DMS153 treated with DMSO at 0.1 percent for 48 hours (cell line): Measurements from ENCODE around the gene NISCH.

ENCODE experiments used
- DNase-seq: peaks from one replicate; lab custom pipeline; 2025; ENCODE audit not compliant: unreplicated experiment; lab: John Stamatoyannopoulos, UW

The NISCH gene

DNA sequence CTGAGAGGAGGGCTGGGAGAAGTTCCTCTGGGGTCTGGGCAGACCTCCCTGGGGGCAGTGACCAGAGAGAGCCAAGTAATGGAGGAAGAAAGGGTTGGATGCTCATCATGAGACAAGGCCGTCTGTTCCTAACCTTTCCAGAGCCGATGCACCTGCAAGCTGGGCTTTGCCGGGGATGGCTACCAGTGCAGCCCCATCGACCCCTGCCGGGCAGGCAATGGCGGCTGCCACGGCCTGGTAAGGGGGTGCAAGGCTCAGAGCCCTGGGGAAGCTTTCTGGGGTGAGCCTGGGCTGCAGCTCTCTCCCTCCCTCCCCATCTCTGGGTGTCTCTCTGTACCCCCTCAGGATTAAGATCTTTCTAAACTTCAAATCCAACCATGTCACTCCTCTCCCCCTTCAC is 56.1 kb downstream of the NISCH start:
- DNase-seq, result no peak

DNA sequence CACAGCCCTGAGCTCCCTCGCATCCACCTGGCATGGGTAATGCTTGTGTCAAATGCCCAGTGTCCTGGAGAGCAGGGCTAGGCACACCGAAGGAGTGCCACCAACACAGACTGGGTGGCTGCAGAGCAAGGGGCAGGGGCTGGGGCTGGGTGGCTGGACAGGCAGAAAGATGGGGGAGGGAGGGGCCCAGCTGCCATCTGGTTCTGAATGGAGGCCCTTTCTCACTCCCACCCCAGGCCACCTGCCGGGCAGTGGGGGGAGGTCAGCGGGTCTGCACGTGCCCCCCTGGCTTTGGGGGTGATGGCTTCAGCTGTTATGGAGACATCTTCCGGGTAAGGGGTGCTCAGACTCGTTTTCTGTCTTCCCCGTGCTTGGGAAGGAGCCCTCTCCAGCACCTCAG is 56.7 kb downstream of the NISCH start:
- no peak for DNase-seq

DNA sequence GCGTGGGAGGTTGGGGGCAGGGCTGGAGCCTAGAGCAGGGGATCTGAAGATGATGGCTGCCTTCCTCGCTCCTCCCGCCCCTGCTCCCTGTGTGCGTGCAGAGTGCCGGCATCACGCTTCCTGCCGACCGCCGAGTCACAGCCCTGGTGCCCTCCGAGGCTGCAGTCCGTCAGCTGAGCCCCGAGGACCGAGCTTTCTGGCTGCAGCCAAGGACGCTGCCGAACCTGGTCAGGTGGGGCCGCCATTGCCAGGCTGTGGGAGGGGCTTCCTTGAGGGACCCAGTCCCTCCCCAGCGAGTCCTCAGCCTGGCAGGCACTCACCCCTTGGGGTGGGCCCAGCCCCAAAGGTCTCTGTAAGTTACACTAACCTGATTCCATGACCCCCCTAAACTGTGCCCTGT is 57.3 kb downstream of the NISCH start:
- DNase-seq, result no peak

DNA sequence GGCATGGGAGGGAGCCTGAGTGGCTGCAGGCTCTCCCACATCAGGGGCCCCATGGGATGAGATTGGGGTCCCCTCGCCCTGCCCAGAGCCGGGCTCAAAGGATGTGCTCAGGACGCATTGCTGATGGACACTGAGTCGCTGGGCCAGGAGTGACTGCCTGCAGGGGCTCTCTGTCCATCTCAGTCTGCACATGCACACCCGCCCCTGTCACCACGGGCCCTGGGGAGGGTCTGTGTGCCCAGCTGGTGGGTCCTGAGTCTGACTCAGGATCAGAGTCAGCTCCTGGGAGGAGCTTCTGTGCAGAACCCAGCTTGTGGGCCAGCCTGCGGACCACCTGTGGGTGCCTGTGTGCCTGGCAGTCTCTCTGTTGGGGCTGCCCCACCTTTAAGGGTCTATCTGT is 57.9 kb downstream of the NISCH start:
- no peak for DNase-seq

DNA sequence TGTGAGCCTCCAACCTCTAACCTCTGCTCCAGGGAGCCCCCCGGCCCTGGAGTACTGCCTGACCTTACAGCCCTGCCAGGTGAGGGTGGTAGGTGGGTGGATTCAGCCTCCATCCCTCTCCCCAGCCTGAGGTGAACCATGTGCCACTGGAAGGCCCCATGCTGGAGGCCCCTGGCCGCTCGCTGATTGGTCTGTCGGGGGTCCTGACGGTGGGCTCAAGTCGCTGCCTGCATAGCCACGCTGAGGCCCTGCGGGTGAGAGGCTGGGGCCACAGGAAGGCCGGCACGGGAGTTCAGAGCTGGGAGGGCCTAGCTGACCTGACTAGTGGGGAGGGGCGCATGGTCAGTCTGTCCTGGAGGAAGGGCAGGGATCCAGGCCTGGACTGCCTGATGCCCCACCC is 59.2 kb downstream of the NISCH start:
- DNase-seq, result no peak

DNA sequence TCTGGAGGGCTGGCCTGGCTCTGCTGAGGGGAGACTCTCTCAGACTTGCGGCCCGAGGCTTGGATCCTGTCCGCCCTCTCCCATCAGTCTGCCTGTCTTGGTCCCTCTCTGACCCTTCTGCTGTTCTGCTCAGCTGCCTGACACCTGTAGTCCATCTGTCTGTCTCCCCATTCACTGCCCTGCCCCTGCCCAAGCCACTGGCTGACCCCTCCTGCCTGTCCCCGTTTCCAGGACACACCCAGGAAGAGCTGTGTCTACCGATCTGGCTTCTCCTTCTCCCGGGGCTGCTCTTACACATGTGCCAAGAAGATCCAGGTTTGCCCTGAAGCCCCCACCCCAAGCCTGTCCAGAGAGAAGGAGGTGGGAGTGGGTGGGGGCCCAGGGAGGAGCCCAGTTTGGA is 59.8 kb downstream of the NISCH start:
- no peak for DNase-seq

DNA sequence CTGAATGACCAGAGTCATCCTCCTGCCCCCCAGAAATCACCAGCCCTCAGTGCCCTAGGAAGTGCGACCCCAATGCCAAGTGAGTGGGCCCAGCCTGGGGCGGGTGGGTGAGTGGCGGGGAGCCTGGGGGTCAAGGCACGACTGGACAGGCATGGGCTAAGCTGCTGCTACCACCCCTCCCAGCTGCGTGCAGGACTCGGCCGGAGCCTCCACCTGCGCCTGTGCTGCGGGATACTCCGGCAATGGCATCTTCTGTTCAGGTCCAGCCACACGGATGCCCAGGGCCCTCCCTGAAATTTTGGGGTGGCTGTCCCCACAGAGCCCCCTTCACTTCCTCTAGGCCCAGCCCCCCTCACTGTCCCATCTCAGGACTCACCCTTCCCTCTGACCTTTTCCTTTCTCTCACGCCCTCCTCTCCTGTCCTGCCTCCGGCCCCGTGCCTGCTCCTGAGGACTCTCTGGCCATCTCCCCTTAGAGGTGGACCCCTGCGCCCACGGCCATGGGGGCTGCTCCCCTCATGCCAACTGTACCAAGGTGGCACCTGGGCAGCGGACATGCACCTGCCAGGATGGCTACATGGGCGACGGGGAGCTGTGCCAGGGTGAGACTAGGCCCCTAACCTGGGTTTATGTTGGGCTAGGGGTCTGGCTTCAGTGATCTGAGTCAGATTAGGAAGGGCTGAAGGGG is 61.2 kb downstream of the NISCH start:
- DNase-seq, result no peak

DNA sequence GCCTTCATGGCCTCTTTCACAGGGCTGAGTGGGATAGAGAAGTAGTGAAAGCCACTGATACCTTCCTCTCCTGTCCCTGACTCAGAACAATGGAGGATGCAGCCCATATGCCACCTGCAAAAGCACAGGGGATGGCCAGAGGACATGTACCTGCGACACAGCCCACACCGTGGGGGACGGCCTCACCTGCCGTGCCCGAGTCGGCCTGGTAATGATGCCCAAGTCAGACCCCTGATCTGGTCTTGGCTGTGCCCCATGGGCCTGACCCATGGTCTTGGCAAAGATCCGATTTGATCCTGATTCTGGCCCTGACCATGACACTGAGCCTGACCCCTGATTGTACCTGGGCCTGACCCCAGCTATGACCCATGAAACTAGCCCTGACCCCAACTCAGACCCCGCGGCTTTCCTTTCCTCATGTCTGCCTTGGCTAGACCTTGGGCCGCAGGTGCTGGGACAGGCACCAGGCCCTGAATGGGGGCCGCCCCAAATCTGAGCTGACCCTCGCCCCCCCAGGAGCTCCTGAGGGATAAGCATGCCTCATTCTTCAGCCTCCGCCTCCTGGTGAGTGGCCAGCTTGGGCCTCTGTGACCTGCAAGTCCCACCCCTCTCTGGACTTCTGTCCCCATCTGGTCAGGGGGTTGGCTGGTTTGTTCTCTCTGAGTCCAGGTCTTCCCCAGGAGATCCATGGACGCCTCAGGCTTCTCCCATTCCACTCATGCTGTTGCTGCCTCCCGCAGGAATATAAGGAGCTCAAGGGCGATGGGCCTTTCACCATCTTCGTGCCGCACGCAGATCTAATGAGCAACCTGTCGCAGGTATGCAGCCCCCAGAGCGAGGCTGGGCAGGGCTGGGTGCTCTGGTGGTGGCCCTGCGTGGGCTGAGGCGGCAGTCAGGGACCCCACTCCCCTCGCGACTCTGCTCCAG is 62.7 kb downstream of the NISCH start:
- no peak for DNase-seq

DNA sequence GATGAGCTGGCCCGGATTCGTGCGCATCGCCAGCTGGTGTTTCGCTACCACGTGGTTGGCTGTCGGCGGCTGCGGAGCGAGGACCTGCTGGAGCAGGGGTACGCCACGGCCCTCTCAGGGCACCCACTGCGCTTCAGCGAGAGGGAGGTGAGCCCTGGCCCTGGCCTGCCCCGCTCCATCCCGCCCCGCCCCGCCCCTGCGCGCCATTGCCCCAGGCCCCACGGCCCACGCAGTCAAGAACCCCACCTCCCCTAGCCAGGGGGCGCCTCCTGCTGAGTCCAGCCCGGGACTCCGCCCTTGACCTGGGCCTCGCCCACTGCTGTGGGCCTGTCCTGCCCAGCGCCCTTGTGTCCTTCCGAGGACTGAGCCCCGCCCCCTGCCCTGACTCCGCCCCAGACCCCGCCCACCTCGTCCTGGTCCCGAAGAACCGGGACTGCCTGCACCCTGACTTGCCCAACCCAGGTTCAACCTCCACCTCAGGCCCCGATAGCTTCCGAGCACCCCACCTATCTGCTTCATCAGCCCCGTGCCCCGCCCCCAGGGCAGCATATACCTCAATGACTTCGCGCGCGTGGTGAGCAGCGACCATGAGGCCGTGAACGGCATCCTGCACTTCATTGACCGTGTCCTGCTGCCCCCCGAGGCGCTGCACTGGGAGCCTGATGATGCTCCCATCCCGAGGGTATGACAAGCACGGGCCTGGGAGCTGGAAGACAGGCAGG is 63.5 kb downstream of the NISCH start:
- DNase-seq, result no peak

DNA sequence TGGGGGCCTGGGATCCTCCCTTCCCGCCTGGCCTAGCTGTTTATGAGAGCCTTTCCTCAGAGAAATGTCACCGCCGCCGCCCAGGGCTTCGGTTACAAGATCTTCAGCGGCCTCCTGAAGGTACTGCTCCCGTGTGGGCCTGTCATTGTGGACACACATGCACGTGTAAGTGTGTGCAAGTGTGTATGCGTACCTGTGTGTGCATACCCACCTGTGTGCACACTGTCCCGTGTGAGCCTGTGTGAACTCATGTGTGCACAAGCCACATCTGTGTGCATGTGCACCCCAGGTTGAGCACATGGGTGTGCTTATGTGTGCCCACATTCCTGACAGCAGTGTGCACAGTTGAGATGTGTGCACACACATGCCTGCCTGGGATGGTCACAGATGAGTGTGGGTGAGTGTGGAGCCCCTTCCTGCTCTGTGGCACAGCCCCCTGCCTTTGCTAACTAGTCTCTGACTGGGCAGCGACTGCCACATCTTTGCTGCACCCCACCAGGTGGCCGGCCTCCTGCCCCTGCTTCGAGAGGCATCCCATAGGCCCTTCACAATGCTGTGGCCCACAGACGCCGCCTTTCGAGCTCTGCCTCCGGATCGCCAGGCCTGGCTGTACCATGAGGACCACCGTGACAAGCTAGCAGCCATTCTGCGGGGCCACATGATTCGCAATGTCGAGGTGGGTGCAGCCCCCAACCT is 64.2 kb downstream of the NISCH start:
- no peak for DNase-seq

DNA sequence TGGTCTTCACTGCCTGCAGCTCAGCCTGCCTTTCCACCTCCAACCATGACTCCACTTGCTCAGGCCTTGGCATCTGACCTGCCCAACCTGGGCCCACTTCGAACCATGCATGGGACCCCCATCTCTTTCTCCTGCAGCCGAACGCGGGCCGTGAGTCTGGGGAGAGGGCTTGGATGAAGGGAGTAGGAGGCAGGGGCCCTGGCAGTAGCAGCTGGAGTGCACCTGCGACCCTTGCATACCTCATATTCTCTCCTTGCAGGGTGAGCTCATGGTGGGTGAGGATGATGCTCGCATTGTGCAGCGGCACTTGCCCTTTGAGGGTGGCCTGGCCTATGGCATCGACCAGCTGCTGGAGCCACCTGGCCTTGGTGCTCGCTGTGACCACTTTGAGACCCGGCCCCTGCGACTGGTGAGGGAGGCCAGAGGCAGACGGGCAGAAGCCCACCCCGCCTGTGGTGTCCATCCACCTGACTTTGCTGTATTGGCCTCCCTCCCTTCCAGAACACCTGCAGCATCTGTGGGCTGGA is 64.8 kb downstream of the NISCH start:
- DNase-seq, result no peak

DNA sequence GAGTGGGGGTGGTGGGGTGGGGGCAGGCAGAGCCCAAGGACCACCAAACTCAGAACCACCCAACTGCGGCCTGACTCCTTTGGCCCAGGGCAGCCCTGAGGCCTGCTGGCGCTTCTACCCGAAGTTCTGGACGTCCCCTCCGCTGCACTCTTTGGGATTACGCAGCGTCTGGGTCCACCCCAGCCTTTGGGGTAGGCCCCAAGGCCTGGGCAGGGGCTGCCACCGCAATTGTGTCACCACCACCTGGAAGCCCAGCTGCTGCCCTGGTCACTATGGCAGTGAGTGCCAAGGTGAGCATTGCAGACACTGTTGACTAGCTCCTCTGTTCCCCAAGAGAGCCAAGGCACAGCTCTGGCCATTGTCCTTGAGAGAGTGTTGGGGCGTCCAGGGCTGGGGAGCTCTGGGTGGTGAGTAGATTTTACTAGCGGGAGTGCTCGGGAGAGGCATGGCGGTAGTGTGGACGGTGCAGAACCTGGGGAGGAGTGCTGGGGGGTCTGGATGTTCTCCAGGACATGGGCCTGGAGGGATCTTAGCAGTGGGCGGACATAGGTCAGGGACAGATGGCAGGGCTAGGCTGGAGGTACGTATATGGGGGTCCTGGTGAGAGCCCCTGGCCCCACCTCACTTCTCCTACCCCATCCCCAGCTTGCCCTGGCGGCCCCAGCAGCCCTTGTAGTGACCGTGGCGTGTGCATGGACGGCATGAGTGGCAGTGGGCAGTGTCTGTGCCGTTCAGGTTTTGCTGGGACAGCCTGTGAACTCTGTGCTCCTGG is 65.5 kb downstream of the NISCH start:
- no peak for DNase-seq

DNA sequence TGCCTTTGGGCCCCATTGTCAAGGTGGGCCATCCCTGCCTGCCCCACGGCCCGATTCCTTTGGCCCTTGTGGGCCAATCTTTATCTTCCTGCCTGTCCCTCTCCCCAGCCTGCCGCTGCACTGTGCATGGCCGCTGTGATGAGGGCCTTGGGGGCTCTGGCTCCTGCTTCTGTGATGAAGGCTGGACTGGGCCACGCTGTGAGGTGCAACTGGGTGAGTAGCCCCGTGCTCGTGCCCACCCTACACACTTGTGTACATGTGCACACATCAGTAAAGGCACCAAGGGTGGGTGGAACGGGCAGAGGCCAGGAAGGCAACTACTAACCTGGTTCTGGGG is 66.1 kb downstream of the NISCH start:
- DNase-seq, result no peak

DNA sequence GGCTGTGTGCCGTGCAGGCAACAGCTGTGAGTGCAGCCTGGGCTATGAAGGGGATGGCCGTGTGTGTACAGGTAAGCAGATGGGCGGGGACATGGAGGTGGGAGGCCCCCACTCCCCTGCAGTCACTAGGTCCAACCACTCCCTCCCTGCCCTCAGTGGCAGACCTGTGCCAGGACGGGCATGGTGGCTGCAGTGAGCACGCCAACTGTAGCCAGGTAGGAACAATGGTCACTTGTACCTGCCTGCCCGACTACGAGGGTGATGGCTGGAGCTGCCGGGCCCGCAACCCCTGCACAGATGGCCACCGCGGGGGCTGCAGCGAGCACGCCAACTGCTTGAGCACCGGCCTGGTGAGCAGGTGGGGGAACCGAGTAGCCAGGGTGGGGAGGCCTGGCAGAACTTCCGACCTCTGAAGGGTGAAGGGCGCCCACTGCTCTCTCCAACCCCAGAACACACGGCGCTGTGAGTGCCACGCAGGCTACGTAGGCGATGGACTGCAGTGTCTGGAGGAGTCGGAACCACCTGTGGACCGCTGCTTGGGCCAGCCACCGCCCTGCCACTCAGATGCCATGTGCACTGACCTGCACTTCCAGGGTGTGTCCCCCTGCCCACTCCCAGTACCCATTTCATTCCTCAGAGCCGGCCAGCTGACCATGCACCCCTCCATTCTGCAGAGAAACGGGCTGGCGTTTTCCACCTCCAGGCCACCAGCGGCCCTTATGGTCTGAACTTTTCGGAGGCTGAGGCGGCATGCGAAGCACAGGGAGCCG is 66.7 kb downstream of the NISCH start:
- no peak for DNase-seq

DNA sequence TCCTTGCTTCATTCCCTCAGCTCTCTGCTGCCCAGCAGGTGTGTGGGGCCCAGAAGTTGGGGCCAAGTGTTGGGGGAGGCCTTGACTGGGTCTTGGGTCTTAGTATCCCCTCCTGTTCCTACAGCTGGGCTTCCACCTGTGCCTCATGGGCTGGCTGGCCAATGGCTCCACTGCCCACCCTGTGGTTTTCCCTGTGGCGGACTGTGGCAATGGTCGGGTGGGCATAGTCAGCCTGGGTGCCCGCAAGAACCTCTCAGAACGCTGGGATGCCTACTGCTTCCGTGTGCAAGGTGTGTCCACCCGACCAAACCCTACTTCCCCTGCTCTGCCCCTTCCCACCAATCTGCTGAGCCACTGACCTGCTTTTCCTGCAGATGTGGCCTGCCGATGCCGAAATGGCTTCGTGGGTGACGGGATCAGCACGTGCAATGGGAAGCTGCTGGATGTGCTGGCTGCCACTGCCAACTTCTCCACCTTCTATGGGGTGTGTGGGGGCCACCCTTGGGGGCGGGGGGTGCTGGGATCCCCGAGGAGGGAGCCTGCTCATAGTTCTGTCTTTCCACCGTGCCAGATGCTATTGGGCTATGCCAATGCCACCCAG is 67.3 kb downstream of the NISCH start:
- no peak for DNase-seq

DNA sequence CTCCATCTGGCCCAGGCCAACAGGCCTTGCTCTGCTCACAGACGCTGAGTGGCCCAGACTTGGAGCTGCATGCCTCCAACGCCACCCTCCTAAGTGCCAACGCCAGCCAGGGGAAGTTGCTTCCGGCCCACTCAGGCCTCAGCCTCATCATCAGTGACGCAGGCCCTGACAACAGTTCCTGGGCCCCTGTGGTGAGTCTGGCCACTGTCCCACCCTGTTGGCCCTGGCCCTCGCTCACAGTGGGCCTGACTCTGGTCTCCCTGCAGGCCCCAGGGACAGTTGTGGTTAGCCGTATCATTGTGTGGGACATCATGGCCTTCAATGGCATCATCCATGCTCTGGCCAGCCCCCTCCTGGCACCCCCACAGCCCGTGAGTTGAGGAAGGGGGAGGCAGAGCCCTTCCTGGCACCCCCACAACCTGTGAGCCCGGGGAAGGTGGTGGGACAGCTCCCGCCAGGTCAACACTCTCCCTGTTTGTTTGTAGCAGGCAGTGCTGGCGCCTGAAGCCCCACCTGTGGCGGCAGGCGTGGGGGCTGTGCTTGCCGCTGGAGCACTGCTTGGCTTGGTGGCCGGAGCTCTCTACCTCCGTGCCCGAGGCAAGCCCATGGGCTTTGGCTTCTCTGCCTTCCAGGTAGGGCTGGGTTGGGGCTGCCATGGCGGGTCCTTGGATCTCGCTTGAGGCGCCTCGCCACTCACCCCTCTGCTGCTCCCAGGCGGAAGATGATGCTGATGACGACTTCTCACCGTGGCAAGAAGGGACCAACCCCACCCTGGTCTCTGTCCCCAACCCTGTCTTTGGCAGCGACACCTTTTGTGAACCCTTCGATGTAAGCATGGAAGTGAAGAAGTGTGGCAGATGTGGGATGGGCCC is 68.2 kb downstream of the NISCH start:
- no peak for DNase-seq

DNA sequence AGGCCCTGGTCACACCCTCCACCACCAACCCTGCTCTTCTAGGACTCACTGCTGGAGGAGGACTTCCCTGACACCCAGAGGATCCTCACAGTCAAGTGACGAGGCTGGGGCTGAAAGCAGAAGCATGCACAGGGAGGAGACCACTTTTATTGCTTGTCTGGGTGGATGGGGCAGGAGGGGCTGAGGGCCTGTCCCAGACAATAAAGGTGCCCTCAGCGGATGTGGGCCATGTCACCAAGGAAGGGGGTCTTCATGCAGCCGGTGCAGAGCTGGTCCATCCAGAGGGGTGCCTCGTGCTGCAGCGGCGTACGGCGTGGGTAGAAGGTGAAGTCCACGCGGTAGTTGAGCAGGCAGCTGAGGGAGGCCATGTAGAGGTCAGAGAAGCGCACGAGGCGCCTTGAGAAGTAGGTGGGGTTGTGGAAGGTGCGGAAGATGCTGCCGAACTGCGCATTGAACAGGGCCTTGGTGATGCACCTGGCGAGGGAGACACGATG is 68.9 kb downstream of the NISCH start:
- DNase-seq, result no peak
